GM23248 (cell line): ENCODE data around the gene ASIC1. TPM values are rescaled to one million over a fixed set of nuclear protein-coding genes. Genes with fewer than 3 reads are reported as not detected.

Experiments used
- DNase-seq: peaks from one replicate; pipeline ENCODE4 v3.0.0-alpha.2; 2015
- H2AFZ ChIP-seq: fragments of 200-600 bp; sonication (generic); 2 replicates; pipeline ENCODE4 v1.6.1; 2016; ENCODE audit warnings: antibody characterized with exemption
- H3F3A ChIP-seq: fragments of 200-600 bp; sonication (generic); 2 replicates; pipeline ENCODE4 v1.6.1; 2016; ENCODE audit warnings: mild to moderate bottlenecking, antibody characterized with exemption, mixed run types; ENCODE audit not compliant: insufficient read depth
- H3K27ac ChIP-seq: fragments of 200-600 bp; sonication (generic); 2 replicates; pipeline ENCODE4 v1.5.1; 2016; ENCODE audit warnings: mild to moderate bottlenecking
- H3K27me3 ChIP-seq: fragments of 200-600 bp; sonication (generic); replicated peaks from 2 replicates; pipeline ENCODE4 v1.6.1; 2016; ENCODE audit warnings: mild to moderate bottlenecking; ENCODE audit not compliant: insufficient read depth
- H3K36me3 ChIP-seq: fragments of 200-600 bp; sonication (generic); 2 replicates; pipeline ENCODE4 v1.6.1; 2016; ENCODE audit warnings: low read depth, mild to moderate bottlenecking
- H3K4me1 ChIP-seq: fragments of 200-600 bp; sonication (generic); 2 replicates; pipeline ENCODE4 v1.6.1; 2016; ENCODE audit warnings: mild to moderate bottlenecking; ENCODE audit not compliant: insufficient read depth
- H3K4me2 ChIP-seq: fragments of 200-600 bp; sonication (generic); one replicate; pipeline ENCODE4 v1.6.1; 2016; ENCODE audit warnings: mild to moderate bottlenecking; ENCODE audit not compliant: unreplicated experiment
- H3K4me3 ChIP-seq: fragments of 200-600 bp; sonication (generic); 2 replicates; pipeline ENCODE4 v1.5.1; 2016; ENCODE audit warnings: mild to moderate bottlenecking
- H3K79me2 ChIP-seq: fragments of 200-600 bp; sonication (generic); 2 replicates; pipeline ENCODE4 v1.6.1; 2016; ENCODE audit warnings: mild to moderate bottlenecking; ENCODE audit not compliant: insufficient read depth
- H3K9ac ChIP-seq: fragments of 200-600 bp; sonication (generic); 2 replicates; pipeline ENCODE4 v1.6.1; 2016; ENCODE audit warnings: mild to moderate bottlenecking
- H3K9me2 ChIP-seq: fragments of 200-600 bp; sonication (generic); 2 replicates; pipeline ENCODE4 v1.6.1; 2016; ENCODE audit warnings: mixed run types, mild to moderate bottlenecking, moderate library complexity; ENCODE audit not compliant: insufficient read depth
- H3K9me3 ChIP-seq: fragments of 200-600 bp; sonication (generic); one replicate; pipeline ENCODE4 v1.6.1; 2017; ENCODE audit warnings: low read depth
- H4K20me1 ChIP-seq: fragments of 200-600 bp; sonication (generic); 2 replicates; pipeline ENCODE4 v1.6.0; 2016; ENCODE audit not compliant: insufficient read depth
- EZH2 ChIP-seq: fragments of 200-600 bp; sonication (generic); IDR thresholded peaks from 2 replicates; pipeline ENCODE4 v1.6.1; 2018; ENCODE audit warnings: antibody characterized with exemption, mild to moderate bottlenecking; ENCODE audit not compliant: insufficient read depth, poor library complexity, severe bottlenecking
- EZH2phosphoT487 ChIP-seq: fragments of 200-600 bp; sonication (generic); IDR thresholded peaks from 2 replicates; pipeline ENCODE4 v1.6.1; 2018; ENCODE audit warnings: antibody characterized with exemption, moderate library complexity, mild to moderate bottlenecking, low read depth; ENCODE audit not compliant: insufficient read depth
- WGBS, 2 experiments: methylation state at CpG; one replicate each; pipeline ENCODE4 v1.1.6; 2015 to 2017; ENCODE audit warnings: low lambda C conversion rate in 2 of 2, low coverage in 1 of 2; ENCODE audit errors: missing lambda C conversion rate in 2 of 2; 5-methylcytosine and 5-hydroxymethylcytosine counted together
- in situ Hi-C: fragments of 300-500 bp; cut with MboI; formaldehyde crosslinking; loops from 2 replicates; pipeline ENCODE4 v1.15.0; 2020
- polyA plus RNA-seq: library from polyadenylated mRNA; unstranded; fragments of >200 nt; fragmentation: Nextera tagmentation; extraction: Ambion mirVana; gene quantifications from 2 replicates; pipeline ENCODE4 v1.2.1, GENCODE V29; 2016
- total RNA-seq: library from RNA; depleted of rRNA; stranded (reverse); fragments of >200 nt; shearing (Covaris generic); gene quantifications from 2 replicates; pipeline ENCODE4 v1.2.3, GENCODE V29; 2014

Gene ASIC1
- total and polyA plus RNA-seq, 2 experiments from 2014 or later, result 1.4 to 1.9 TPM

GRCh38 chr12:50041062-50041860 is 16.1 kb upstream of the ASIC1 start:
- Histone ChIP-seq H4K20me1 (no peaks in the 10 kb centered on the region), H3K9me3 (no peaks in the 10 kb centered on the region), H3K27me3 (no peaks in the 10 kb centered on the region), H3K4me1 (no peaks in the 10 kb centered on the region), H3K36me3 (no peaks in the 10 kb centered on the region), H3F3A (no peaks in the 10 kb centered on the region), H3K27ac (no peak overlapping the region), H3K4me3 (no peak overlapping the region), H3K4me2 (no peak overlapping the region), H3K79me2 (no peaks in the 10 kb centered on the region), H3K9ac (no peak overlapping the region), H3K9me2 (no peaks in the 10 kb centered on the region), H2AFZ (no peak overlapping the region)
- 82 to 83% methylated on average over 15 of the region's 15 CpGs for WGBS, 2 experiments
- DNase-seq, result no peak
- no peak for TF ChIP-seq EZH2
- no peak for TF ChIP-seq EZH2phosphoT487
- in situ Hi-C loops, result no loop called here

GRCh38 chr12:50041962-50042361 is 15.4 kb upstream of the ASIC1 start:
- H3K9me2 ChIP-seq, result no peaks in the 10 kb centered on the region
- no peak overlapping the region for H3K4me3 ChIP-seq
- no peak overlapping the region for H3K4me2 ChIP-seq
- no peaks in the 10 kb centered on the region for H3K27me3 ChIP-seq
- H3K27ac ChIP-seq, result no peak overlapping the region
- H3K4me1 ChIP-seq, result no peaks in the 10 kb centered on the region
- H3K9ac ChIP-seq, result no peak overlapping the region
- in situ Hi-C loops, result no loop called here
- H3F3A ChIP-seq, result no peaks in the 10 kb centered on the region
- no peaks in the 10 kb centered on the region for H3K36me3 ChIP-seq
- no peaks in the 10 kb centered on the region for H3K79me2 ChIP-seq
- TF ChIP-seq EZH2, result no peak
- TF ChIP-seq EZH2phosphoT487, result no peak
- H2AFZ ChIP-seq, result no peak overlapping the region
- WGBS, 2 experiments, result 86 to 88% methylated on average over 5 of the region's 5 CpGs
- H3K9me3 ChIP-seq, result no peaks in the 10 kb centered on the region
- DNase-seq, result no peak
- no peaks in the 10 kb centered on the region for H4K20me1 ChIP-seq

- TF ChIP-seq EZH2phosphoT487 (no peak), EZH2 (no peak)
- Histone ChIP-seq H3K4me3 (no peak overlapping the region), H3K9me3 (no peaks in the 10 kb centered on the region), H3F3A (no peaks in the 10 kb centered on the region), H3K79me2 (no peaks in the 10 kb centered on the region), H3K9ac (no peak overlapping the region), H3K4me1 (no peaks in the 10 kb centered on the region), H2AFZ (no peak overlapping the region), H3K27me3 (no peaks in the 10 kb centered on the region), H3K36me3 (no peaks in the 10 kb centered on the region), H3K27ac (no peak overlapping the region), H3K9me2 (no peaks in the 10 kb centered on the region), H3K4me2 (no peak overlapping the region), H4K20me1 (no peaks in the 10 kb centered on the region)
- WGBS, 2 experiments, result 62 to 83% methylated on average over 4 to 6 of the region's 6 CpGs
- no peak for DNase-seq
- in situ Hi-C loops, result no loop called here
Measured at GRCh38 chr12:50042693-50043092, 14.7 kb upstream of the ASIC1 start.

GRCh38 chr12:50043308-50043707 is 14.1 kb upstream of the ASIC1 start:
- 62 to 65% methylated on average over 2 of the region's 2 CpGs for WGBS, 2 experiments
- no peak for DNase-seq
- Histone ChIP-seq H3K4me2 (no peak overlapping the region), H3K36me3 (no peaks in the 10 kb centered on the region), H2AFZ (no peak overlapping the region), H3K9me2 (no peaks in the 10 kb centered on the region), H3K4me1 (no peaks in the 10 kb centered on the region), H3K27me3 (no peaks in the 10 kb centered on the region), H4K20me1 (no peaks in the 10 kb centered on the region), H3K9me3 (no peaks in the 10 kb centered on the region), H3K27ac (no peak overlapping the region), H3K79me2 (no peaks in the 10 kb centered on the region), H3K9ac (no peak overlapping the region), H3F3A (no peaks in the 10 kb centered on the region), H3K4me3 (no peak overlapping the region)
- in situ Hi-C loops, result no loop called here
- TF ChIP-seq EZH2phosphoT487, result no peak
- no peak for TF ChIP-seq EZH2
